GM03348 (cell line): Measurements from ENCODE around the gene UBLCP1.
"Not testable (repeated sequence)": the region's sequence is repeated elsewhere in the genome, so short reads cannot be mapped to it uniquely, and the experiment has no call there.

ENCODE experiments used
- DNase-seq: peaks from one replicate; pipeline ENCODE4 v3.0.0; 2012; ENCODE audit warnings: low spot score

UBLCP1 gene, protein sequence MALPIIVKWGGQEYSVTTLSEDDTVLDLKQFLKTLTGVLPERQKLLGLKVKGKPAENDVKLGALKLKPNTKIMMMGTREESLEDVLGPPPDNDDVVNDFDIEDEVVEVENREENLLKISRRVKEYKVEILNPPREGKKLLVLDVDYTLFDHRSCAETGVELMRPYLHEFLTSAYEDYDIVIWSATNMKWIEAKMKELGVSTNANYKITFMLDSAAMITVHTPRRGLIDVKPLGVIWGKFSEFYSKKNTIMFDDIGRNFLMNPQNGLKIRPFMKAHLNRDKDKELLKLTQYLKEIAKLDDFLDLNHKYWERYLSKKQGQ

DNA sequence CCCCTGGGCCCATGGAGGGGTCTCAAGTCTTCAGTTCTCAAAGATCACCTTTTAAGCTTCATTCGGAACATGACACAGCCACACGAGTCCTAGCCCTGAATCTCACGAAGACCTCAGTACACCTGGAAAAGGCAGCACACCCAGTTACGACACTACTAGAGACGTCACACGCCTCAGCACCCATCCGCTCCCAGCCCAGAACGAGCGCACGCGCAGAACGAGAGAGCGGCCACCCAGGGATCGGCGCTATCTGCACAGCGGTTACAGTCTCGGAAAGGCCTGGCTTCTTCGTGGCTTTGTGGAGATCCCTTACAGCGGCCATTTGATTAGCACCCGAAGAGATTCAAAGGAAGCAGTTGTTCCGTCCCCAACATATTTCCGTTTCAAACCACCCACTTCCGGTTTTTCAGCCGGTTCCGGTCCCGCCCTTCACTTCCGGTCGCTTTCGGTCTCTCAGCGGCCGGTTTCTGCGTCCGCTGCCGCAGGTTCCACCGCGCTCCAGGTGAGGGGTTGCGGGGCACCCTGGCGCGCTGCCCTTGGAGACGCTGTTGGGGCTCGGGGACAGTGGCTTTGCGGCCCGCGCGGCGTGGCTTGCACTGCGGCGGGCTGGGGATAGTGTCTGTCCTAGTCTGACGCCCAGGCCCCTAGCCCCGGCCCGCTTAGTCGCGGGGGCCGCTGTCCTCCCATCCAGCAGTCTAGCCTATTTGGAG lies at the start of gene UBLCP1:
UBLCP1 (plus strand) TSS at position 432 of the 710 bp plus-strand sequence. CDS start 5,626 bp downstream, outside the sequence.
- DNase-seq: peak; percentile 91

DNA sequence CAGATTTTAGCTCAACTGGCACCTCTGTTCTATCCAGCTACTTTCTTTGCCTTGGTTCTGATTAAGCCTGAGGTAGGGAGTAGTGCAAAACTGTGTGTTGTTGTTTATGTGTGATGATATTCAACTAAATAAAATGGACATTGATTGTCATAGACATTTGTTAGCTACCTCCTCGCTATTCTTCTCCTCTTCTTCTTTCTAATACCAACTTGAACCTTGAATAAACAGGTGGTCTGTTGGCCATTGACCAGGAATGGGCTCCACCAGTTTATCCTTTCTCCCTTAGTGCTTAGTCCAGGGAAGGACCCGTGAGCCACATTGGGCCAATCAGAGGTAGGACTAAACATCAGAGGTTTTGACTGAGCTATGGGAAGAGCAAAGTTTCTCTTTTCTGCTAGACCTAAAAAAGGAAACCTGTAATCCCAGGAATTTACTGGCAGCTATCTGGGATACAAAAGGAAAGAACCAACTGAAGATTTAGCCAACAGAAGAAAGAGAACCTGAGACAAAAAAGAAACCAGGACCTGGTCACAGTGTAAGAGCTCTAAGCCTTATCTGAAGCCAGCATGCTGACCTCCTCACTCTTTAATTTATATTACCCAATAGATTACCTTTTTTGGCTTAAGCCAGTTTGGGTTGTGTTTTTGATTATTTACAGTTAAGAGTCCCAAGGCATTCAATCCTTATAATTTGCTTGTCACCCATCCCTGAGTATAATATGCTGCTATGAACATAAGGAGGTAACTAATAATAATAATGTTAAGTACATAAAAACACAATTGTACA lies 48.4 kb upstream of the UBLCP1 start:
- no peak for DNase-seq

DNA sequence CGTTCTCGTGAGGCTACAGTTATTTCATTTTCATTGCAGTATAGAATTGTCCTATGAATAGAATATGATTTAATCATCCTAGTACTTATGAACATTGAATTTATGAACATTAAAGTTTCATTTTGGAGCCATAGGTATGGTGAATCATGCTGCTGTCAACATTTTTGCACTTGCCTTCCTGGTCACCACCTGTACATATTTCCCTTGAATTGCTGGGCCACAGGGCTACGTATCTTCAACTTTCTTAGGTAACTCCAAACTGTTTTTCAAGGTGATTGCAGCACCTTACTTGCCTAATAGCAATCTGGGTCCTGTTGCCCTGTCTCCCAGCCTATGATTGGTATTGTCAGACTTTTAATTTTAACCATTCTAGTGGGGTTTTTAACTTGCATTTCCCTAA lies 47.2 kb upstream of the UBLCP1 start:
- no peak for DNase-seq

- no peak for DNase-seq
These were observed 46.6 kb upstream of the UBLCP1 start for GRCh38 chr5:159216454-159216853.

GRCh38 chr5:159217236-159217635 lies 45.9 kb upstream of the UBLCP1 start:
- no peak for DNase-seq

DNA sequence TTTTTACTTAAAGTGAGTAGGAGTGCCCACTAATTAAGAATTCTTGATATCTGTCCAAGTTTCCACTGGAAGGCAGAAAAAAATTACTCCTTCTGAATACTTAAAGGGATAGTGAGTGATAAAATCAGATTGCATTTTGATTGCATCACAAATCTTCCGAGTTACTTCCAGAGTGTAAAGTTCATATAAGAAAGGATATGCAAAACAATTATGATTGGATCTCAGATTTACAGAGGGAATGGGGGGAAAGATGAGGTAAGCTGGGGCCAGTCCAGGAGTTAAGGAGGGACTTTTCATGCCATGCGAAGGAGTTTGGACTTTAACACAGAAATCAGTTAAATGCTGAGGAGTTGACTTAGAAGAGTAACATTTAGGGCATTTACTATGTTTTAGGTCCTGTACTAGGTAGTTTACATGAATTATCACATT lies 44.5 kb upstream of the UBLCP1 start:
- peak; percentile 15 for DNase-seq

DNA sequence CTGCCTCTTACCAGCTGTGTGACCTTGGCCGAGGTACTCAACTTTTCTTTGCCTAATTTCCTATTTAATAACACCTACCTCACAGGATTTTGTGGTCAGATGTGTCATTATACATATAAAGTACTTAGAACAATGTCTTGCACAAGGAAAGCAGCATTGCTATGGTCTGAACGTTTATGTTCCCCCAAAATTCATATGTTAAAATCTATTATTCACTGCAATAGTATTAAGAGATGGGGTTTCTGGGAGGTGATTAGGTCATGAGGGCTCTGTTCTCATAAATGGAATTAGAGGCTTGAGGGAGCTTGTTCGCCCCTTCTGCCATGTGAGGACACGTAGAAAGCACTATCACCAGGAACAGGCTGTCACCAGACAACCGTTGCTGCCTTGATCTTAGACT lies 42.9 kb upstream of the UBLCP1 start:
- no peak for DNase-seq

DNA sequence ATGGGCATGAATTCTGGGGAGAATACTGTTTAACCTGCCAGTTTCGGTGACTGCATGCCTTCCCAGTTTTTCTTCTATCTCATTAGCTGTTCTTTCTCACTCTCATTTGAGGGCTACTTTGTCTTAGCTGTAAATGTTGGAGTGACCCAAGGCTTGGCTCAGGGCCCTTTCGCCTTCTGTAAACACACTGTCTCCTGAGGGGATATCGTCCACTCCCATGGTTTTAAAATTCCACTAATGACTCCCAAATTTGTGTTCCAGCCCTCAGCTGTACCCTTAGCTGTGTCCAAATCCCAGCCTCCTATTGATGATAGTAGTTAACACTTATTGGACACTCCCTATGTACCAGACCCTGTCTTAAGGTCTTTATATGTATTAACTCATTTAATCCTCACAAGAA lies 39.6 kb upstream of the UBLCP1 start:
- no peak for DNase-seq

GRCh38 chr5:159224471-159224870 lies 38.6 kb upstream of the UBLCP1 start:
- DNase-seq: no peak

- no peak for DNase-seq
These were observed 36.6 kb upstream of the UBLCP1 start for GRCh38 chr5:159226451-159226850.

GRCh38 chr5:159227452-159227851 lies 35.6 kb upstream of the UBLCP1 start:
- no peak for DNase-seq

DNA sequence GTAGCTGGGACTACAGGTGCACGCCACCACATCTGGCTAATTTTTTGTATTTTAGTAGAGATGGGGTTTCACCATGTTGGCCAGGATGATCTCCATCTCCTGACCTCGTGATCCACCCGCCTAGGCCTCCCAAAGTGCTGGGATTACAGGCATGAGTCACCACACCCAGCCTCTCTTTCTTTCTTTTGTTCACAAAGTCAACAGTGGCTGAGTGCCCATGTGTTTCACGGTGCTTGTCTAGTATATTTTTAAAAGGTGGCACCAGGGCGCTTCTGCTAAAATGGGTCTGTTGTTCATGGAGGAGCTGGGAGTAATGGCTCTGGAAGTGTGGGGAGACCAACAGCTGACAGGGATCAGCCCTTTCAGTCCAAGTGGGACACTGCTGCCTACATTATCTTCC lies 35.0 kb upstream of the UBLCP1 start:
- not testable (repeated sequence) for DNase-seq

GRCh38 chr5:159230657-159231056 lies 32.4 kb upstream of the UBLCP1 start:
- DNase-seq: no peak

- no peak for DNase-seq
These were observed 31.9 kb upstream of the UBLCP1 start for GRCh38 chr5:159231167-159231566.

GRCh38 chr5:159235871-159236520 lies 27.1 kb upstream of the UBLCP1 start:
- not testable (repeated sequence) for DNase-seq

GRCh38 chr5:159240301-159240870 lies 22.7 kb upstream of the UBLCP1 start:
- DNase-seq: no peak

GRCh38 chr5:159241946-159242552 lies 21.0 kb upstream of the UBLCP1 start:
- DNase-seq: no peak

- no peak for DNase-seq
These were observed 20.4 kb upstream of the UBLCP1 start for GRCh38 chr5:159242656-159243055.

- no peak for DNase-seq
These were observed 19.7 kb upstream of the UBLCP1 start for GRCh38 chr5:159243385-159243784.

GRCh38 chr5:159244163-159244562 lies 18.9 kb upstream of the UBLCP1 start:
- DNase-seq: no peak

DNA sequence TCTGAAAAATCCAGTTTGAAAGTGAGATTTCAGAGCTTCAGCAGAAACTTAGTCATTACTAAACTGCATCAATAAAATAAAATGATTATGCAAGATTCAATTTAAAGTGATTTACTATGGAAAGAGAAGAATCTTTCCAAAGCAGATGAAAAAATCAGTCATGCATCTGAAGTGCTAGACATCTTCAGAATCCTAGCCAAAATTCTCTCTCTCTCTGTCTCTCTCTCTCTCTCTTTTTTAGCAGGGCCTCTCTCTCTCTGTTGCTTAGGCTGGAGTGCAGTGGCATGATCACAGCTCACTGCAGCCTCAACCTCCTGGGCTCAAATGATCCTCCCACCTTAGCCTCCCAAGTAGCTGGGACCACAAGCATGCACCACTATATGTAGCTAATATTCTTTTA lies 18.2 kb upstream of the UBLCP1 start:
- DNase-seq: no peak
